ENCODE data around the gene TANGO6. TPM values are rescaled to one million over a fixed set of nuclear protein-coding genes. Genes with fewer than 3 reads are reported as not detected.

Gene TANGO6
- total RNA-seq, 2 experiments from 2014 or later: 25.2 to 25.7 TPM

DNA sequence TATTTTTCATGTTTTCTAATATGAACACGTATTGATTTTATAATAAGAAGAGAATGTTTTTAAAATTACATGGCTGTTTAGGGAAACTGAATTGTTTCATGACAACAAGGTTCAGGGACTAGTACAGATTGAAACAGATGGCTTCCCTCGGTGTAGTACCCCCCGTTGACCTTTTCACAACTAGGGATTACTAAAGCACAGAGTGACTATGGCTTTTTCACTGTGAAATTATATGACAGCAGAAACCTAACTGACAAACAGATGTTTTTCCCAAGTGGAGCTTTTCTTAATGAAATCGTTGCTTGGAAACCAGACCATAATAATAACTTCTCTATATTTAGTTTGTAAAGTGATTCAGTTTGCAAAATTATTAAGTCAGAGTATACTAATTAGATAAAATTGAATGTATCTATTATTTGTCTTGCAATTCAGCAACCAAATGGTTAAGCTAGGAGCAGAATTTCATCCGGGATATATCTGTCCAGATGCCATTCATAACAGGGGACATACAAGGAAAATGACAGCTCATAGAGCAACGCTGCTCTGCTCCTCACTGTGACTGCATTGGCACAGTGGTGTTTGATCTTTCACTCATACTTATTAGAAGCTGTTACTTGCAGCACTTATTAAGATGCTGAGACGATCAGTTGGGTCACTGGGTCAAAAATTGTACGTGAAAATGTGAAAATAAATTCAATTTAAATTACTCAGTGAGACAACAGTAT lies 111.7 kb downstream of the TANGO6 start:
- CTCF ChIA-PET: interaction anchor here (1.4 kb wide), 1 partner anchor 365 kb away, joined by 4 read pairs; no protein-coding TSS in a partner anchor
- H3K36me3 Mint-ChIP-seq: peaks cover under 1% of the 10 kb centered on the region
- intact Hi-C loops (cut with micrococcal nuclease): no loop called here
- H3K9me3 Mint-ChIP-seq: no peaks in the 10 kb centered on the region
- H3K27me3 Mint-ChIP-seq: no peaks in the 10 kb centered on the region
- H3K27ac Mint-ChIP-seq: no peak overlapping the region
- POLR2A ChIA-PET: no interaction called here
- no peak for DNase-seq
- H3K4me3 Mint-ChIP-seq: no peak overlapping the region
- no peaks in the 10 kb centered on the region for H3K4me1 Mint-ChIP-seq (ENCODE audit: low read depth)

DNA sequence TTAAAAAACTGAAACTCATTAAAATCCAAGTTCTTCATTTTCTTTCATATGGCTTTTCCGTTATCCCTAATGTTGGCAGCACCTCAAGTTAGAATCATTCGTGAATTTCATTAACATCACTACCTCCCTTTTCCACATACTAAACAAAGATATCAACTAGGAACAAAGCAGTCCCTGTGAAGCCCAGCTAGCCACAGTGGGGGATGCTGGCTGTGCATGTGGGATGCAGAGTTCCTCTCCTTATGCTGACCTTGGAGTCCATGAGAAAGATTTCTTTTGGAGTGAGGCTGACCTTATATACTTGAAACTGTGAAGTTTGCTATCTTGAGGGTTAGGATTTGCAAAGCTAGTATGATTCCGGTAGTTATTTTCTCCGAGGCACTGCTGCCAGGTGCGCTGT lies 117.6 kb downstream of the TANGO6 start:
- peaks cover 11% of the 10 kb centered on the region for H3K36me3 Mint-ChIP-seq
- H3K4me3 Mint-ChIP-seq: no peak overlapping the region
- intact Hi-C loops (cut with micrococcal nuclease): no loop called here
- ChIA-PET CTCF (no interaction called here), POLR2A (no interaction called here)
- no peaks in the 10 kb centered on the region for H3K4me1 Mint-ChIP-seq (ENCODE audit: low read depth)
- no peaks in the 10 kb centered on the region for H3K9me3 Mint-ChIP-seq
- H3K27ac Mint-ChIP-seq: no peak overlapping the region
- H3K27me3 Mint-ChIP-seq: no peaks in the 10 kb centered on the region
- no peak for DNase-seq

DNA sequence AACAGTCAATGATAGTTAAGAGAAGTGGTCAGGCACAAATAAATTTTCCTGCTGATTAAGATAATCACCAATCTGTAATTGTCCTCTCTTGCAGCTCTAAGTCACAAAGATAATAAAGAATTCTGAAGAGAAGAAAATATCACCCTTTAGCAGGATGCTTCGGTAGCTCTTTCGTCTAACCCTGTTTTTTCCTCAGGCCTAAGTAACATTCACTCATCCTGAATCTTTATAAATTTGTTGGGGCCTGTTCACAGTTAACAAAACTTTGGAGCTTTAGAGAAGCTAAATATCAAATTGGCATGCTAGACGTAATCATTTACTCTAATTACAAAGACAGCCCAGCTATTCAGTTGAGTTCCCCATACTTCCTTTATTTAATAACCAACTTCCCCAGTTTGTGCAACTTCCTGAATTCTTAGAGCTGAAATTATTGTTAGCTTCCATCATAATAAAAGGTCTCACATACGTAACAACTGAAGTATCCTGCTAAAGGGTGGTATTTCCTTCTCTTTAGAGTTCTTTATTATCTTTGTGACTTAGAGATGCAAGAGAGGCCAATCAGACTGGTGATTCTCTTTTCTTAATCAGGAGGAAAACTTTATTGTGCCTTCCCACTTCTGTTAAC lies 118.6 kb downstream of the TANGO6 start:
- Mint-ChIP-seq H3K27ac (no peak overlapping the region), H3K36me3 (peaks cover 11% of the 10 kb centered on the region), H3K4me1 (ENCODE audit: low read depth) (no peaks in the 10 kb centered on the region), H3K27me3 (no peaks in the 10 kb centered on the region), H3K9me3 (no peaks in the 10 kb centered on the region), H3K4me3 (no peak overlapping the region)
- intact Hi-C loops (cut with micrococcal nuclease): no loop called here
- no peak for DNase-seq
- POLR2A ChIA-PET: no interaction called here
- CTCF ChIA-PET: interaction anchor here (0.8 kb wide), 1 partner anchor 161 kb away, joined by 4 read pairs; no protein-coding TSS in a partner anchor

DNA sequence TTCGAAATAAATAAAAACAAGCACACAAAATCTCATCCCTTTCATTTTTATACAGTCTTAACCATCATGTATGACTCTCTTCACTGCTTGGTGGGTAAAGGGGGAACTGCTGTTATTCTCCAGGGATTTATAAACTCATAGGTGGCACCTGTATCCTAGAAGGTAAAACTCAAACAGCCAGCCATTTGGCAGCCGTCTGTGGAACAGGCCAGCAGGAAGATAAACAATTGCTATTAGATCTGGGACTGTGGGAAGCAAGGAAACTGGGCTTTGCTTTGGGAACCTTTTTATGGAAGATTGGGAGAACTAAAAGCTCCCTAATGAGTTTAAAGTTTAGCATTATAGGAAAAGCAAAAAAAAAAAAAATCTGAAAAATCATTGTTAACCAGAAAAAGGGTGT lies 126.0 kb downstream of the TANGO6 start:
- H3K27me3 Mint-ChIP-seq: no peaks in the 10 kb centered on the region
- H3K4me1 Mint-ChIP-seq (ENCODE audit: low read depth): no peaks in the 10 kb centered on the region
- H3K27ac Mint-ChIP-seq: no peak overlapping the region
- no peak overlapping the region for H3K4me3 Mint-ChIP-seq
- ChIA-PET CTCF (no interaction called here), POLR2A (no interaction called here)
- intact Hi-C loops (cut with micrococcal nuclease): no loop called here
- H3K36me3 Mint-ChIP-seq: peaks cover 7% of the 10 kb centered on the region
- DNase-seq: no peak
- H3K9me3 Mint-ChIP-seq: no peaks in the 10 kb centered on the region

DNA sequence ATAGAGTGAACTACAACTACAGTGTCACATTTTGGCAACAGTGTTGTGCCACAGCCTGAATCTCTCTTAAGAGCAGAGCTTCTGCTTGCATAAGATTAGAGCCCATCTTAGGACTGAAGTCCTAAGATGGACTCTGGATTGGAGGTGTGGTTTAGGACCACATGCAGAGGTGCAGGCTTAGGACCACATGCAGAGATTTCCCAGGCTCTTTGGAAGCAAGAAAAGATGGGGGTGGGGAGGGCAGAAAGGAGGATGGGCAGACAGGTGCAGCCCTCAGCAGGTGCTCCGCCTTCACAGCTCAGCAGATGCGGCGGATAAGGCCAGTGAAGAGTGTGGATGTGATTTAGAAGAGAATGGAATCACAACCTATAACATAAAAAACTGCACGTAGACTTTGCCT lies 128.7 kb downstream of the TANGO6 start:
- H3K9me3 Mint-ChIP-seq: no peaks in the 10 kb centered on the region
- POLR2A ChIA-PET: no interaction called here
- no peak for DNase-seq
- H3K4me1 Mint-ChIP-seq (ENCODE audit: low read depth): no peaks in the 10 kb centered on the region
- H3K27ac Mint-ChIP-seq: no peak overlapping the region
- intact Hi-C loops (cut with micrococcal nuclease): no loop called here
- H3K4me3 Mint-ChIP-seq: no peak overlapping the region
- peaks cover 23% of the 10 kb centered on the region for H3K36me3 Mint-ChIP-seq
- no peaks in the 10 kb centered on the region for H3K27me3 Mint-ChIP-seq
- CTCF ChIA-PET: no interaction called here

GRCh38 chr16:68972720-68973119 lies 129.4 kb downstream of the TANGO6 start:
- H3K27ac Mint-ChIP-seq: no peak overlapping the region
- intact Hi-C loops (cut with micrococcal nuclease): no loop called here

DNA sequence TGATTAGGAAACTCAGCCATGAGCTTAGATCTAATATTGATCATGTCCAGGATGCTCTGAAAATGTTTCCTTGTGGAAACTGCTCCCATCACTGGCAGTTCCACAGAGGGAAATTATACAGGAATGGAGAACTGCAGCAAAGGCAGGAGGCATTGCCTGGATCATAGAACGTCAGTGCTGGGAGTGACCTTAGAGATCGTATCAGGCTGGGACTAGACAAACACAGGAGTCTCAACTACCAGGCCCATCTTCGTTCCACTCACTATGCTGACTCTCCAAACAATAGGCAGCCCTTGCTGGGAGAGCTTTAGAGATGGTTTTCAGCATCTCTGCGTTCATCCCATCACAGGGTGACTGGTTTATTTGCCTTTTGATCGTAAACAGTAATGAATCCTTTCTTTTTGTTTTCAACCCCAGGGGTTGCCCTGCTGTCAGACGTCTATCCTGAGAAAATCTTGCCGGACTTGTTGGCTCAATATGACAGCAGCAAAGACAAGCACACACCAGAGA lies 130.3 kb downstream of the TANGO6 start:
- DNase-seq: no peak
- intact Hi-C loops (cut with micrococcal nuclease): no loop called here
- no peaks in the 10 kb centered on the region for H3K27me3 Mint-ChIP-seq
- no peak overlapping the region for H3K27ac Mint-ChIP-seq
- peaks cover 22% of the 10 kb centered on the region for H3K36me3 Mint-ChIP-seq
- ChIA-PET CTCF (interaction anchor here (0.5 kb wide), 1 partner anchor 296 kb away, joined by 3 read pairs; no protein-coding TSS in a partner anchor), POLR2A (no interaction called here)
- no peaks in the 10 kb centered on the region for H3K4me1 Mint-ChIP-seq (ENCODE audit: low read depth)
- H3K9me3 Mint-ChIP-seq: no peaks in the 10 kb centered on the region
- no peak overlapping the region for H3K4me3 Mint-ChIP-seq

More at GRCh38 chr16:68972720-68973119, 129.4 kb downstream of the TANGO6 start:
- no peak overlapping the region for H3K4me3 Mint-ChIP-seq
- peaks cover 23% of the 10 kb centered on the region for H3K36me3 Mint-ChIP-seq
- ChIA-PET CTCF (no interaction called here), POLR2A (no interaction called here)
- no peaks in the 10 kb centered on the region for H3K4me1 Mint-ChIP-seq (ENCODE audit: low read depth)
- DNase-seq: no peak
- no peaks in the 10 kb centered on the region for H3K27me3 Mint-ChIP-seq
- no peaks in the 10 kb centered on the region for H3K9me3 Mint-ChIP-seq

GRCh38 chr16:68978303-68978954 lies 135.1 kb downstream of the TANGO6 start:
- POLR2A ChIA-PET: no interaction called here
- peaks cover 29% of the 10 kb centered on the region for H3K36me3 Mint-ChIP-seq

GRCh38 chr16:68980695-68981315 lies 137.5 kb downstream of the TANGO6 start:
- H3K27me3 Mint-ChIP-seq: no peaks in the 10 kb centered on the region
- H3K9me3 Mint-ChIP-seq: no peaks in the 10 kb centered on the region
- DNase-seq: no peak
- intact Hi-C loops (cut with micrococcal nuclease): no loop called here
- CTCF ChIA-PET: no interaction called here
- POLR2A ChIA-PET: no interaction called here
- peaks cover 14% of the 10 kb centered on the region for H3K36me3 Mint-ChIP-seq
- no peak overlapping the region for H3K27ac Mint-ChIP-seq
- no peaks in the 10 kb centered on the region for H3K4me1 Mint-ChIP-seq (ENCODE audit: low read depth)
- H3K4me3 Mint-ChIP-seq: no peak overlapping the region

More at GRCh38 chr16:68978303-68978954, 135.1 kb downstream of the TANGO6 start:
- H3K4me1 Mint-ChIP-seq (ENCODE audit: low read depth): no peaks in the 10 kb centered on the region
- no peaks in the 10 kb centered on the region for H3K9me3 Mint-ChIP-seq
- H3K4me3 Mint-ChIP-seq: no peak overlapping the region
- no peaks in the 10 kb centered on the region for H3K27me3 Mint-ChIP-seq
- H3K27ac Mint-ChIP-seq: no peak overlapping the region
- intact Hi-C loops (cut with micrococcal nuclease): no loop called here
- no peak for DNase-seq
- CTCF ChIA-PET: interaction anchor here (0.6 kb wide), 1 partner anchor 132 kb away, joined by 5 read pairs; no protein-coding TSS in a partner anchor

- Mint-ChIP-seq H3K27me3 (no peaks in the 10 kb centered on the region), H3K27ac (no peak overlapping the region), H3K9me3 (no peaks in the 10 kb centered on the region), H3K4me1 (ENCODE audit: low read depth) (no peaks in the 10 kb centered on the region), H3K4me3 (no peak overlapping the region), H3K36me3 (peaks cover 11% of the 10 kb centered on the region)
- ChIA-PET CTCF (no interaction called here), POLR2A (no interaction called here)
- no peak for DNase-seq
- intact Hi-C loops (cut with micrococcal nuclease): no loop called here
Measured at GRCh38 chr16:68981971-68982370, 138.6 kb downstream of the TANGO6 start.

DNA sequence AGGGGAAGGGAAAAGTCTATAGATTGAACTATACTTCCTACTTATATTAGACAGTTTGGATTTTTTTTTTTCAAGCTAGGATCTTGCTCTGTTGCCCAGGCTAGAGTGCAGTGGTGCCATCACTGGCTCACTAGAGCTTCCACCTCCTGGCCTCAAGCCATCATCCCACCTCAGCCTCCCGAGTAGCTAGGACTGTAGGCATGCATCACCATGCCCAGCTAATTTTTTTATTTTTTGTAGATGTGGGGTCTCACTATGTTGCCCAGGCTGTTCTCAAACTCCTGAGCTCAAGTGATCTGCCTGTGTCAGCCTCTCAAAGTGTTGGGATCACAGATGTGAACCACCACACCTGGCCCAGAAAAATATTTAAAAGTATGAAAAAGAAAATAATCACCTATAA lies 141.1 kb downstream of the TANGO6 start:
- no peak for DNase-seq
- Mint-ChIP-seq H3K27ac (no peak overlapping the region), H3K4me1 (ENCODE audit: low read depth) (no peaks in the 10 kb centered on the region), H3K9me3 (no peaks in the 10 kb centered on the region), H3K4me3 (no peak overlapping the region), H3K27me3 (no peaks in the 10 kb centered on the region), H3K36me3 (peaks cover 11% of the 10 kb centered on the region)
- POLR2A ChIA-PET: interaction anchor here (0.7 kb wide), 1 partner anchor 31 kb away, joined by 3 read pairs; no protein-coding TSS in a partner anchor
- intact Hi-C loops (cut with micrococcal nuclease): no loop called here
- CTCF ChIA-PET: no interaction called here

- intact Hi-C loops (cut with micrococcal nuclease): no loop called here
- Mint-ChIP-seq H3K9me3 (no peaks in the 10 kb centered on the region), H3K27me3 (no peaks in the 10 kb centered on the region), H3K4me1 (ENCODE audit: low read depth) (no peaks in the 10 kb centered on the region), H3K27ac (no peak overlapping the region), H3K36me3 (peaks cover 11% of the 10 kb centered on the region), H3K4me3 (no peak overlapping the region)
- POLR2A ChIA-PET: no interaction called here
- CTCF ChIA-PET: no interaction called here
- DNase-seq: no peak
Measured at GRCh38 chr16:68985268-68985667, 141.9 kb downstream of the TANGO6 start.
